NCI-H1092 treated with DMSO at 0.1 percent for 48 hours (cell line): ENCODE data around the gene CLDN20.
A peak's percentile ranks its signal among the peaks of the same experiment; 100 is the strongest.
"Not testable (repeated sequence)": the region's sequence is repeated elsewhere in the genome, so short reads cannot be mapped to it uniquely, and the experiment has no call there.

ENCODE experiments used
- DNase-seq: peaks from one replicate; lab custom pipeline; 2025; lab: John Stamatoyannopoulos, UW

The CLDN20 gene

DNA sequence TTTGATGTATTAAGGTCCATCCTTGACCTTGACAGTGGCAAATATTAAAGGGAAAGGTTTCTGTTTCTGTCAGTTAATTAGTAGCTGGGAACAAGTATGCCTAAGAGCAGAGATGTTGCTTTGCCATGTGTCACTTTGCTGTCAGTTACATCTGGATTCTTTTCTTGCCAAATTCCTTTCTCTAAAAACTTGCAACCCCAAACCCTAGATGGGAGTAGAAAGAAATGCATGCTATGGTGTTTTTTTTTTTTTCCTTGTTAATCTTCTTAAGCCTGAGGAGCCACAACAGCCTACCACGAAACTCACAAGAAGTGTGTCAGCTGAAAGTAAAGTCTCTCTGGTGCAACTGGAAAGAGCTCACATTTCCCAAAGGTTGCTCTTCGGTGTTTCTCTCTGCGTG, 18.0 kb upstream of the CLDN20 start:
- DNase-seq, result no peak

DNA sequence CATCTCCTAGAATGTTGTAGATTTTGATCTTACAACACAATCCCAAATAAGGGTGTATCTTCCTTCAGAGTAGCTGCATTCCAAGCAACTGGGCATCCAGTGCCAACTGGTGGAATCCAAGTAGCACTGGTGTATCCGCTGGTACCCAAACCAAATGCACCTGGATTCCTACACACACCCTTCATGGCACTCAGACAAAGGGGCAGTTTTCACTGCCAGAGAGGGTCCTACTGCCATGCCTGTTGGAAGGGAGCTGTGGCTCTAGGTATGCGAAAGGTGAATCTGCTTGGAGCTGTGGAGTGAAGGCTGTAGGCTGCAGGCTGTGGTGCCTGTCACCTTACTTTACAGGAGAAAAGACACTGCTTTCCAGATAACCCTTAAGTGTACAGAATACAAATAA, 17.0 kb upstream of the CLDN20 start:
- DNase-seq, result no peak

DNA sequence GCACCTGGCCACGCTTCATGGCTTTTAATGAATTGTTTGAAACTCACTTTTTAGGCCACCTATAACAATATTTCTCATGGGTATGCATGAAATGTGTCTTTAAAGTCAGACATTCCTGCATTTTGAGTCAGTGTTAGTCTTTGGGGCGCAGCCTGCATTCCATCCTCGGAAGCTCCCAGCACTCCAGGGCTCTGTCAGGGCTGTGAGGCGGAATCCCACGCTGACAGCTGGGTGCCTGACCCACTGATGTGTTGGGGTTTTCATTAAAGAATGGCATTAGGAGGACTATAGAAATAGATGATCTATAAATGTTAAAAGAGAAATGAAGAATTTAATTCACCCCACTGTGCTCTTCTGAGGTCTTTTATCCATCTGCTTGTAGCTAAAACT, 16.2 kb upstream of the CLDN20 start:
- no peak for DNase-seq

- peak; percentile 5 for DNase-seq
These were observed 15.5 kb upstream of the CLDN20 start for GRCh38 chr6:155248008-155249001.

GRCh38 chr6:155250701-155251381, 13.0 kb upstream of the CLDN20 start:
- no peak for DNase-seq

GRCh38 chr6:155252581-155252980, 11.2 kb upstream of the CLDN20 start:
- DNase-seq, result no peak

GRCh38 chr6:155253337-155253736, 10.5 kb upstream of the CLDN20 start:
- DNase-seq, result no peak

DNA sequence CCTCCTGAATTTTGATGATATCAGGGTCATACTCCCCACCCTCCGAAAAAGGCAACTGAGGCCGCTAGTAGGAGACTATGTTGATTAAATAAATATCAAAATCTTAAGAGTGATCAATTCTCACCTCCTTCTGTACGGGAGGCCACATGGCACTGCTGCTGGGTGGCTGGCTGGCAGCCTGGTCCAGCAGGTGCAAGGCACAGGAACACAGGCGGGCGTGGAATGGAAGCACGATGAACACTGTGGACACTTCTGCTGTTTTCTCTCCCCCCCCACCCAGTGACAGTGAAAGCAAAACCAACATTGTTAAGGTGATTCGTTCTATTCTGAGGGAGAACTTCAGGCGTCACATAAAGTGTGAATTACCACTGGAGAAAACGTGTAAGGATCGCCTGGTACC, 9.7 kb upstream of the CLDN20 start:
- peak; percentile 17 for DNase-seq

GRCh38 chr6:155256122-155256795, 7.6 kb upstream of the CLDN20 start:
- DNase-seq, result no peak

GRCh38 chr6:155257796-155258195, 6.0 kb upstream of the CLDN20 start:
- DNase-seq, result no peak

DNA sequence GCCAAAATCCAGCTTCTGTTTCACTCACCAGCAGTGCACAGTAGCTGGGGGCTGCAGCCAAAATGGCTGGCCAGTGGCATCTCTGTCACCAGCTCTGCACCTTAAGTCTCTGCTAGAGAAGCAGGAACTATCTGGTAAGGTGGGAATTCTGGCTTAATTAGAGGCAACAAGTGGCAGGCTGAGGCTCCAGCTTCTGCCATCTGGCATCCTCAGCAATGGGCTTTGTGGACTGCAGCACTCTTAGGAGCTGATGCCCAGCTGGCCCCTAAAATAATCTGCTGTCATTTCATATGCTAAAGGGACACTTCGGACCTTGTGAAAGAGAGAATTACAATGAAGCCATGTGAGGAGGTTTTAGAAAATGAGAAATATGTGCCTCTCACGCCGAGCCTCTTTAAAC, 4.6 kb upstream of the CLDN20 start:
- no peak for DNase-seq

GRCh38 chr6:155259897-155260296, 3.9 kb upstream of the CLDN20 start:
- no peak for DNase-seq

DNA sequence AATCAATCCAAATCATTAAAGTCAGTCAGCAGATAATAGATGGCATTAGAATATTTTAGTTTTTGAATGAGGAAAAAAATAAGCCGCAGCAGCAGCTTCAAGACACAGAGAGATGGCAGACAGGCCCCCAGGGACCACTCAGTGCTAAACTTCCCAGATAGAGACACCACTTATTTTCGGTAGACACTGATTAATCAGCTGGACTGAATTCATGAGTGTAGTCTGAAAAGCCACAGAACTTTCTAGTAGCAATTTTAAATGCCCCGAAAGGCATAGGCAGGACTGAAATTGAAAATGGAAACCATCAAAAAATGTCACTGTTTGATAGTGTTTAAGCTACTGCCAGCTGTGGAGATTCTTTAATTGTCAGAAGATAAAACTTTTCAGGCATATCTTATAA, 3.1 kb upstream of the CLDN20 start:
- DNase-seq, result no peak

DNA sequence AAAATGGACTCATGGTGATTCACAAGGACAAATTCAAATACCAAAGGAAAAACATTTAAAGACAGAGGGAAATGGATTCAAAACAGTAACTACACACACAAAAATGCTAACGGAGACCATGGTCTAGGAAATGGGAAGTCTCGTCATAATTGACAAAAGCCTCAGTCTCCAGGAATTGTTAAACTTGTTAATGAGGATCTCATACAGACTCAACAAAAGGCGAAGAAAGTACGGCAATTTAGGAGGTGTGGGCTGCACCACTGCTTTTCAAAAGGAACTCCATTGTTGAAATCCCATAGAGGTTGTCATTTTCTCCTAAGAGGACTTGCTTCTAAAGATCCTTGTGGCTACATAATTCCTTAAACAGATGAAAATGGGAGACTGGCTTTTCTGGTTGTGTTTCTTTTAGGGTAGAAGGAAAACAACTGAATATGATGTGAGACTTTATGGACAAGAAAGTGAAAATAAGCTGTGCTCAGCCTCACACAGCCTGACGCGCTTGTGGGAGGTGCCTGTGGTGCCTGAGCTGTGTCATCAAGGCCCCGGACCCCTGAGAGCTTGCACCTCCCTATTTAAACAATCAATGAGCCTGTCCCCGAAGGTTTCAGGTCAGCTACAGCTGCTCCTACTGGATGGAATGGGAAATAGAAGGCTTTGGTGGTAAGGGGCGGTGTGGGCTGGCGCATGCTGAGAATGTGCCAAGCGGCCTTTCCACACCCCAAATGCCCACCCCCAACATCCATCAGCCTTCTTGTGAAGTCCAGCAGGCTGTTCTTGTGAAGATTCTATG, 2.5 kb upstream of the CLDN20 start:
- no peak for DNase-seq

GRCh38 chr6:155262655-155263054, 1.2 kb upstream of the CLDN20 start:
- DNase-seq, result no peak

GRCh38 chr6:155264693-155265320, 994 bp downstream of the CLDN20 start:
- no peak for DNase-seq

DNA sequence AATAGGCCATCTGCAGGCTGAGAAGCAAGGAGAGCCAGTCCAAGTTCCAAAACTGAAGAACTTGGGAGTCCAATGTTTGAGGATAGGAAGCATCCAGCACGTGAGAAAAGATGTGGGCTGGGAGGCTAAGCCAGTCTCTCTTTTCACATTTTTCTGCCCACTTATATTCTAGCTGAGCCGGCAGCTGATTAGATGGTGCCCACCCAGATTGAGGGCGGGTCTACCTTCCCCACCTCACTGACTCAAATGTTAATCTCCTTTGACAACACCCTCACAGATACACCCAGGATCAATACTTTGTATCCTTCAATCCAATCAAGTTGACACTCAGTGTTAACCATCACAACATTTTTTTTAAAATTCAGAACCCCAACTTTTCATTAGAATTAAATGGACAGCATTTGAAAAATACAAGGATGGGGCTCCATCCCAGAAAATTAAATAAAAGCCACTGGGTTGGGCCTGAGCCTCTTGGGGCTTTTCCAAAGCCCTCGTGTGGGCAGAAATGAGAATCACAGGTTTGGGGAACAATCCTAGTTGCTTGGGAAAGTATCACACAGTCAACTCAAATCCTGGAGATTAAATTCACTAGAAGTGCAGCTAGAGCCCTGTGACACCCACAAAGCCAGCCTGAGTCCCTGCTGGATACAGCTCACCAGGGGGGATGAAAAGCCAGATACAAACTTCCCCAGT, 2.2 kb downstream of the CLDN20 start:
- DNase-seq, result no peak

DNA sequence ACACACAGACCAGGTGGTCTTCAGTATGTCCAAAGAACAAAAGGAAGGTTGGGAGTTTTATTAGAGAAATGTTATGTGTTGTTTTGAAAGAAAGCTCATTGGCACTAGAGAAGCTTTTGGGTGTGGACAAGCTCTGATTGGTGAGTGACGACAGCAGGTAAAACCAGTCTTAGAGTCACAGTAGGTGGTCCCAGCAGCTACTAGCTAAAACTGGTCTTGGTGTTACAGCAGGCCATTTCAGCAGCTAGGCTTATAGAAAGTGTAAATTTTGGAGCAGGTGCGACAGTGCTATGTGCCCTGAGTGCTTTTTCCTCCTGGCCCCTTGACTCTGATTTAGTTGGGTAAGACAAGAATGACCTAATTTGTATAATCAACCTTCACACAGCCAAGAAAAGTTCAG, 3.6 kb downstream of the CLDN20 start:
- no peak for DNase-seq

- DNase-seq, result not testable (repeated sequence)
These were observed 4.5 kb downstream of the CLDN20 start for GRCh38 chr6:155268088-155268867.

DNA sequence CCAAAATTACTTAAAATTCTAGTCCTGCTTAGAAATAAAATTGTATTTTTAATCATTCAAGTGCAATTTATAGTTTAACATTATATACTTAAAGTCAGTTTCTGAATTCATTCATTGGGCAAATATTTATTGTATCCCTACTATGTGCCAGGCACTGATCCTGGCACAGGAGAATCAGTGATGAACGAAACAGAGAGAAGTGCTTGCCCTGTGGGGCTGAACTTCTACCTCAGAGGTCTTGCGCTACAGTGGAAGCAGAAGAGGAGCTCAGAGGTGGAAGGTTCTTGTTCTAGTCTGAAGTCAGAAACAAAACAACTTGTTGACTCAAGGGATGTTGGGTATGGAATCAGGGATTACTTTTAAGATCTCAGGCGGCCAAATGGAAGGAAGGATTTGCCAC, 6.0 kb downstream of the CLDN20 start:
- no peak for DNase-seq
